ENCODE data around the gene MPPE1.
"Not testable (repeated sequence)": the region's sequence is repeated elsewhere in the genome, so short reads cannot be mapped to it uniquely, and the experiment has no call there.

The MPPE1 gene

GRCh38 chr18:11857177-11857887 is 50.8 kb downstream of the MPPE1 start:
- DNase-seq (ENCODE audit: low read depth in 2 of 2) = no peak

GRCh38 chr18:11854554-11854953 is 53.6 kb downstream of the MPPE1 start:
- DNase-seq (ENCODE audit: low read depth in 2 of 2) = not testable (repeated sequence)

GRCh38 chr18:11851806-11852337 is 56.2 kb downstream of the MPPE1 start:
- DNase-seq (ENCODE audit: low read depth in 2 of 2) = no peak

- peak; percentile 84 to 92 for DNase-seq (ENCODE audit: low read depth in 2 of 2)
Measured at GRCh38 chr18:11851146-11851805, 56.8 kb downstream of the MPPE1 start, which contains the start of gene CHMP1B. Gene CHMP1B (plus strand): TSS chr18:11851413. CDS start chr18:11851512, 99 bp downstream.

- no peak for DNase-seq (ENCODE audit: low read depth in 2 of 2)
Measured at GRCh38 chr18:11850821-11851145, 57.3 kb downstream of the MPPE1 start.

- peak in 1 of 2 donors; percentile 19 for DNase-seq (ENCODE audit: low read depth in 2 of 2)
Measured at GRCh38 chr18:11849841-11850634, 58.1 kb downstream of the MPPE1 start.

GRCh38 chr18:11849279-11849678 is 58.8 kb downstream of the MPPE1 start:
- no peak for DNase-seq (ENCODE audit: low read depth in 2 of 2)

GRCh38 chr18:11847811-11848210 is 60.3 kb downstream of the MPPE1 start:
- no peak for DNase-seq (ENCODE audit: low read depth in 2 of 2)

- no peak for DNase-seq (ENCODE audit: low read depth in 2 of 2)
Measured at GRCh38 chr18:11845654-11846053, 62.5 kb downstream of the MPPE1 start.

- no peak for DNase-seq (ENCODE audit: low read depth in 2 of 2)
Measured at GRCh38 chr18:11844436-11844835, 63.7 kb downstream of the MPPE1 start.

- no peak for DNase-seq (ENCODE audit: low read depth in 2 of 2)
Measured at GRCh38 chr18:11842562-11842961, 65.6 kb downstream of the MPPE1 start.

- no peak for DNase-seq (ENCODE audit: low read depth in 2 of 2)
Measured at GRCh38 chr18:11840493-11840892, 67.6 kb downstream of the MPPE1 start.

GRCh38 chr18:11839556-11839955 is 68.6 kb downstream of the MPPE1 start:
- DNase-seq (ENCODE audit: low read depth in 2 of 2) = no peak

- DNase-seq (ENCODE audit: low read depth in 2 of 2) = no peak
Measured at GRCh38 chr18:11834772-11835171, 73.3 kb downstream of the MPPE1 start.
